Adrenal gland (tissue), 12 donors: ENCODE results near the gene NRXN2. TPM values are rescaled to one million over a fixed set of nuclear protein-coding genes. Genes with fewer than 3 reads are reported as not detected.

Source experiments
- DNase-seq, 7 donors: peaks; one replicate each; pipeline ENCODE4 v3.0.0-alpha.2; 2019 to 2020
- H3K27ac ChIP-seq, 5 donors: fragments of 200-600 bp; sonication (generic) in 4 of 5; 1 replicate in 3 of 5; 2 replicates in 2 of 5; pipeline versions ENCODE4 v1.5.1 to v1.8.0; 2016 to 2020; ENCODE audit warnings: mild to moderate bottlenecking in 1 of 5
- H3K27me3 ChIP-seq: fragments of 200-600 bp; 2 replicates; pipeline ENCODE4 v1.8.0; 2021
- H3K36me3 ChIP-seq, 2 donors: fragments of 200-600 bp; replicated peaks in 1 of 2; 1 replicate in 1 of 2; 2 replicates in 1 of 2; pipeline versions ENCODE4 v1.5.1 to v1.8.0; 2018 to 2022
- H3K4me1 ChIP-seq, 2 donors: fragments of 200-600 bp; replicated peaks in 1 of 2; 1 replicate in 1 of 2; 2 replicates in 1 of 2; pipeline versions ENCODE4 v1.5.1 to v1.8.0; 2018 to 2021
- H3K4me3 ChIP-seq, 4 donors: fragments of 200-600 bp; sonication (generic) in 3 of 4; one replicate each; pipeline ENCODE4 v1.5.1; 2016 to 2018
- H3K9me3 ChIP-seq, 3 donors: fragments of 200-600 bp; sonication (generic) in 1 of 3; replicated peaks in 1 of 3; 1 replicate in 2 of 3; 2 replicates in 1 of 3; pipeline versions ENCODE4 v1.5.1 to v1.8.0; 2016 to 2021
- CTCF ChIP-seq, 6 experiments: fragments of 450-650 bp in 4 of 6; fragments of 200-600 bp in 2 of 6; sonication (generic) in 1 of 6; IDR thresholded peaks; 1 replicate in 5 of 6; 2 replicates in 1 of 6; pipeline versions ENCODE4 v1.5.1 to v1.8.0; 2016 to 2021; ENCODE audit warnings: antibody characterized with exemption in 6 of 6, mild to moderate bottlenecking in 2 of 6, moderate library complexity in 1 of 6
- POLR2A ChIP-seq, 2 donors: fragments of 450-650 bp; IDR thresholded peaks; one replicate each; pipeline ENCODE4 v1.6.1; 2017; ENCODE audit warnings: antibody characterized with exemption in 2 of 2, mild to moderate bottlenecking in 2 of 2, moderate library complexity in 1 of 2
- WGBS, 4 donors: extraction: QIAGEN DNeasy Blood & Tissue Kit in 2 of 4; methylation state at CpG; one replicate each; pipeline versions ENCODE4 v1.1.5 to v1.1.7; 2013 to 2017; 5-methylcytosine and 5-hydroxymethylcytosine counted together
- intact Hi-C, 2 donors: fragments of 100-400 bp; cut with DNase I; formaldehyde crosslinking; loops; one replicate each; pipeline versions ENCODE4 v1.14.1 to v1.15.0; 2022 to 2023
- polyA plus RNA-seq, 3 donors: library from polyadenylated mRNA; stranded (reverse); fragments of 200-250 nt in 2 of 3; fragments of 350-450 nt in 1 of 3; fragmentation: Illumina TruSeq in 1 of 3; extraction: RNeasy Lipid Tissue Mini Kit (QIAGEN cat#74804) in 1 of 3; gene quantifications; one replicate each; pipeline ENCODE4 v1.2.3, GENCODE V29; 2013 to 2014
- total RNA-seq, 9 donors: library from RNA; depleted of rRNA in 4 of 9; stranded (reverse); fragments of >200 nt in 4 of 9; fragments of 120-200 nt in 1 of 9; fragmentation: NEBNext Ultra II Directional in 1 of 9; extraction: Animal tissue kit (Norgen Biotek cat#: 25700) in 1 of 9; gene quantifications; one replicate each; pipeline versions ENCODE4 v1.1.0 to v1.2.4, GENCODE V29; 2013 to 2023
- donor health status: healthy with polysubstance abuse.
- donor health status: Bipolar disorder and iron deficiency.
- donor health status: DM: yes; HTN: yes; CAD: no.
- donor health status: DM: no; HTN: no; CAD: no.
- donor health status: DM: no; HTN: no; CAD: no.
- donor health status: DM: yes; HTN: yes; CAD: no.

The NRXN2 gene
- total and polyA plus RNA-seq, 12 donors = 1.7 to 17.1 (median 4.9) TPM

GRCh38 chr11:64660205-64660604 lies 62.8 kb downstream of the NRXN2 start:
- no peak overlapping the region for H3K4me3 ChIP-seq
- intact Hi-C loops = no loop called here
- DNase-seq = no peak
- H3K27me3 ChIP-seq = no peaks in the 10 kb centered on the region
- 88 to 94% (median 93%) methylated on average over 8 to 10 of the region's 10 CpGs for WGBS, 4 donors
- H3K4me1 ChIP-seq = peaks cover 0 to 5% of the 10 kb centered on the region in 2 donors
- no peaks in the 10 kb centered on the region for H3K36me3 ChIP-seq
- TF ChIP-seq CTCF (IDR thresholded peaks at IDR 0.05) (no peak), POLR2A (IDR thresholded peaks at IDR 0.05) (no peak)
- peak overlapping the region in 1 of 5 donors; percentile 58 for H3K27ac ChIP-seq
- H3K9me3 ChIP-seq = no peaks in the 10 kb centered on the region

GRCh38 chr11:64659417-64660144 lies 63.4 kb downstream of the NRXN2 start:
- TF ChIP-seq CTCF (IDR thresholded peaks at IDR 0.05) (no peak), POLR2A (IDR thresholded peaks at IDR 0.05) (no peak)
- H3K4me3 ChIP-seq = no peak overlapping the region
- H3K9me3 ChIP-seq = no peaks in the 10 kb centered on the region
- no peaks in the 10 kb centered on the region for H3K36me3 ChIP-seq
- intact Hi-C loops = loop anchor here (10.0 kb wide), 3 partner anchors 175 to 305 kb away; partner anchors contain the start of gene RPS6KA4 (in 2 of the 2)
- H3K27me3 ChIP-seq = no peaks in the 10 kb centered on the region
- WGBS, 4 donors = 71 to 83% (median 77%) methylated on average over 7 to 9 of the region's 9 CpGs
- H3K4me1 ChIP-seq = peaks cover 0 to 5% of the 10 kb centered on the region in 2 donors
- DNase-seq = no peak
- H3K27ac ChIP-seq = peak overlapping the region in 1 of 5 donors; percentile 8

- H3K36me3 ChIP-seq = no peaks in the 10 kb centered on the region
- intact Hi-C loops = loop anchor here (10.0 kb wide), 3 partner anchors 173 to 303 kb away; partner anchors contain the start of gene RPS6KA4 (in 2 of the 2)
- no peaks in the 10 kb centered on the region for H3K9me3 ChIP-seq
- H3K27me3 ChIP-seq = no peaks in the 10 kb centered on the region
- 81 to 90% (median 86%) methylated on average over 2 of the region's 2 CpGs for WGBS, 4 donors
- DNase-seq = no peak
- H3K4me1 ChIP-seq = peaks cover 0 to 5% of the 10 kb centered on the region in 2 donors
- H3K27ac ChIP-seq = no peak overlapping the region
- TF ChIP-seq CTCF (IDR thresholded peaks at IDR 0.05) = no peak
- no peak for TF ChIP-seq POLR2A (IDR thresholded peaks at IDR 0.05)
- no peak overlapping the region for H3K4me3 ChIP-seq
Observed at GRCh38 chr11:64658265-64658664, 64.7 kb downstream of the NRXN2 start.

- TF ChIP-seq POLR2A (IDR thresholded peaks at IDR 0.05) (no peak), CTCF (IDR thresholded peaks at IDR 0.05) (no peak)
- no peak overlapping the region for H3K4me3 ChIP-seq
- H3K36me3 ChIP-seq = no peaks in the 10 kb centered on the region
- intact Hi-C loops = loop anchor here (10.0 kb wide), 3 partner anchors 172 to 302 kb away; partner anchors contain the start of gene RPS6KA4 (in 2 of the 2)
- 90 to 96% (median 94%) methylated on average over 6 of the region's 6 CpGs for WGBS, 4 donors
- no peak overlapping the region for H3K27ac ChIP-seq
- no peaks in the 10 kb centered on the region for H3K27me3 ChIP-seq
- no peaks in the 10 kb centered on the region for H3K9me3 ChIP-seq
- no peak for DNase-seq
- H3K4me1 ChIP-seq = peaks cover 0 to 5% of the 10 kb centered on the region in 2 donors
Observed at GRCh38 chr11:64656862-64657261, 66.1 kb downstream of the NRXN2 start.
